Mesendoderm (in vitro differentiated cells): ENCODE measurements around the gene PRSS38.

ENCODE experiments used
- DNase-seq: peaks from one replicate; pipeline ENCODE4 v3.0.0; 2013
- H2AK5ac ChIP-seq: 2 replicates; pipeline ENCODE4 v1.6.1; 2013; ENCODE audit warnings: low read length, inconsistent platforms
- H2BK120ac ChIP-seq: 2 replicates; pipeline ENCODE4 v1.6.1; 2013; ENCODE audit warnings: low read depth, mild to moderate bottlenecking, low read length, moderate library complexity, mixed read lengths
- H2BK15ac ChIP-seq: replicated peaks from 2 replicates; pipeline ENCODE4 v1.6.1; 2013; ENCODE audit warnings: low read depth, mild to moderate bottlenecking, moderate library complexity
- H2BK5ac ChIP-seq: 2 replicates; pipeline ENCODE4 v1.6.1; 2013; ENCODE audit warnings: low read length, inconsistent platforms
- H3K18ac ChIP-seq: 2 replicates; pipeline ENCODE4 v1.6.1; 2013; ENCODE audit warnings: mild to moderate bottlenecking, low read length, mixed read lengths
- H3K23ac ChIP-seq: one replicate; pipeline ENCODE4 v1.6.1; 2013; ENCODE audit warnings: low read length
- H3K27ac ChIP-seq: 2 replicates; pipeline ENCODE4 v1.5.1; 2013; ENCODE audit warnings: low read depth, mild to moderate bottlenecking, inconsistent platforms, low read length, moderate library complexity
- H3K27me3 ChIP-seq: 2 replicates; pipeline ENCODE4 v1.6.1; 2013; ENCODE audit warnings: low read length, control low read depth, mild to moderate bottlenecking, inconsistent platforms; ENCODE audit not compliant: insufficient read depth, poor library complexity
- H3K36me3 ChIP-seq: 2 replicates; pipeline ENCODE4 v1.6.1; 2013; ENCODE audit warnings: low read length, inconsistent platforms; ENCODE audit not compliant: control insufficient read depth, insufficient read depth
- H3K4ac ChIP-seq: one replicate; pipeline ENCODE4 v1.6.1; 2013; ENCODE audit warnings: low read depth, mild to moderate bottlenecking, low read length, moderate library complexity
- H3K4me1 ChIP-seq: 2 replicates; pipeline ENCODE4 v1.6.1; 2013; ENCODE audit warnings: low read depth, low read length, inconsistent platforms; ENCODE audit not compliant: control insufficient read depth
- H3K4me2 ChIP-seq: 2 replicates; pipeline ENCODE4 v1.6.1; 2013; ENCODE audit warnings: low read length
- H3K4me3 ChIP-seq: 2 replicates; pipeline ENCODE4 v1.5.1; 2013; ENCODE audit warnings: mild to moderate bottlenecking, low read length
- H3K56ac ChIP-seq: one replicate; pipeline ENCODE4 v1.6.1; 2013; ENCODE audit warnings: low read length
- H3K79me1 ChIP-seq: 2 replicates; pipeline ENCODE4 v1.6.1; 2013; ENCODE audit warnings: low read length, inconsistent platforms
- H3K79me2 ChIP-seq: 2 replicates; pipeline ENCODE4 v1.6.1; 2013; ENCODE audit warnings: mild to moderate bottlenecking, low read length; ENCODE audit not compliant: control insufficient read depth, insufficient read depth
- H3K9ac ChIP-seq: 2 replicates; pipeline ENCODE4 v1.6.1; 2013; ENCODE audit warnings: low read length, inconsistent platforms
- H4K5ac ChIP-seq: one replicate; pipeline ENCODE4 v1.6.1; 2013; ENCODE audit warnings: low read length
- H4K8ac ChIP-seq: one replicate; pipeline ENCODE4 v1.6.1; 2013; ENCODE audit warnings: low read depth, mild to moderate bottlenecking, control low read depth, low read length, moderate library complexity
- WGBS: extraction: QIAGEN DNeasy Blood & Tissue Kit; methylation state at CpG from one replicate; pipeline ENCODE4 v1.1.7; 2013; ENCODE audit warnings: low lambda C conversion rate, missing lambda C conversion rate; ENCODE audit not compliant: insufficient coverage; ENCODE audit errors: extremely low coverage; 5-methylcytosine and 5-hydroxymethylcytosine counted together

The PRSS38 gene

DNA sequence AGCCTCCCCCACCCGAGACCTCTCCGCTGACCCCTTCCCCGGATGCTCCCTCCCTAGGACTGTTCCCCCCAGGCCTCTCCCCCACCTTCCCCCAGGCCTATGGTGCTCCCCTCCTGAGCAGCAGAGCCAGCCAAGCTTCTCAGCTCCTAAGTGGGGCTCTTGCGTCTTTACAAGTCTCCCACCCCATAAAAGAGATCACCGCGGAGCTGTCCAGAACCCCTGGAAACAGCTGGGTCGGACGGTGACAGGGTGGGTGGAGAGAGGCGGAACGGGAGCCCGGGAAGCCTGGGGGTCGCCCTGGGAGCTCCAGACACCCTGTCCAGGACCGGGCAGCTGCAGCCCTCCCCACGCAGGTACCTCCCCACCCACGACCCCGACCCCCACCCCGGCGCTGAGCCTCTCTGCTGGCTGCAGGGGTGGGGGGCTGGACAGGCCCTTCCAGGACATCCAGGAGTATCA lies 71.1 kb downstream of the PRSS38 start:
- Histone ChIP-seq H2BK120ac (no peak overlapping the region), H4K5ac (no peak overlapping the region), H2AK5ac (no peak overlapping the region), H3K27ac (no peak overlapping the region), H3K4me3 (no peak overlapping the region), H3K9ac (peak overlapping the region; percentile 67), H3K56ac (peak overlapping the region; percentile 73), H2BK5ac (no peak overlapping the region), H3K23ac (no peak overlapping the region), H3K4ac (no peak overlapping the region), H2BK15ac (no peak overlapping the region), H3K79me1 (no peaks in the 10 kb centered on the region), H3K27me3 (no peaks in the 10 kb centered on the region), H3K18ac (no peak overlapping the region), H3K36me3 (no peaks in the 10 kb centered on the region), H3K4me2 (peak overlapping the region; percentile 66), H4K8ac (peak overlapping the region; percentile 81), H3K79me2 (no peaks in the 10 kb centered on the region), H3K4me1 (no peaks in the 10 kb centered on the region)
- WGBS, result no CpG with 5 or more reads among the region's 18 CpGs
- no peak for DNase-seq

DNA sequence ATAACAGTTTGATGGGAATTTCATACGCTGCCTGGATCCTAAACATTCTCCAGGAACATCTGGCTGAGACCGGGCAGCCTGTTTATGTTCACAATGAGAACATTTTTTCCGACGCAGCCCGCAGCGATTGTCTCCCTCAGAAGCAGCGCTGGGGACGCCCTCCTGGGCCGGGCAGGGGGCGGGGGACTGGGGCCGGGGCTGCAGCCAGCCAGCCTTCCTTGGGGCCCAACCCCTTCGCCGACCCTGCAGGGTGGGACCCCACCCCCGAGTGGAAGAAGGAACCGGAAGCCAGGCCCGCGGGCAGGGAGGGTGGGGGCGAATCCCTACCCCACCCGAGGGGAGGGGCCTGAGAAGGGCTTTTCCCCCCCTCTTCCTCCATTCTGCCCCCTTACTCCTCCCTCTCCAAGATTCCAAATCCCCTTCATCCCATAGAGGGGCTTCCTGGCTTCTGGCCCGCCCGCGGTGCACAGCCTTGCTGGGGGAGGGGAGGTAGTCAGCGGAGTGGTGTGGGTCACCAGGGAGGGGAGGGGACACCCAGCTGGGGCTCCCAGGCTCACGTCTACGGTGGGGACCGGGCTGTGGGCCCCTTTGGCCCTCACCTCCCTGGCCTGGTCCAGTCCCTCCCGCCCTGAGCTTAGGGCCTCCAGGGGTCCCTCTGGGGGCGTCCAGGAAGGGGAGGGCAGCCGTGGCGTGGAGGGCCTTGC lies 71.7 kb downstream of the PRSS38 start:
- peak overlapping the region; percentile 72 for H3K18ac ChIP-seq
- no peak overlapping the region for H4K8ac ChIP-seq
- no peak overlapping the region for H2AK5ac ChIP-seq
- WGBS, result no CpG with 5 or more reads among the region's 30 CpGs
- H3K23ac ChIP-seq, result no peak overlapping the region
- H3K27ac ChIP-seq, result no peak overlapping the region
- no peaks in the 10 kb centered on the region for H3K79me1 ChIP-seq
- H3K27me3 ChIP-seq, result no peaks in the 10 kb centered on the region
- H3K4me2 ChIP-seq, result peak overlapping the region; percentile 72
- no peaks in the 10 kb centered on the region for H3K79me2 ChIP-seq
- H3K36me3 ChIP-seq, result no peaks in the 10 kb centered on the region
- H3K56ac ChIP-seq, result peak overlapping the region; percentile 90
- H3K9ac ChIP-seq, result peak overlapping the region; percentile 67
- H2BK15ac ChIP-seq, result no peak overlapping the region
- no peaks in the 10 kb centered on the region for H3K4me1 ChIP-seq
- H2BK120ac ChIP-seq, result no peak overlapping the region
- DNase-seq, result peak; percentile 59
- H3K4ac ChIP-seq, result peak overlapping the region; percentile 47
- H3K4me3 ChIP-seq, result no peak overlapping the region
- no peak overlapping the region for H2BK5ac ChIP-seq
- no peak overlapping the region for H4K5ac ChIP-seq

DNA sequence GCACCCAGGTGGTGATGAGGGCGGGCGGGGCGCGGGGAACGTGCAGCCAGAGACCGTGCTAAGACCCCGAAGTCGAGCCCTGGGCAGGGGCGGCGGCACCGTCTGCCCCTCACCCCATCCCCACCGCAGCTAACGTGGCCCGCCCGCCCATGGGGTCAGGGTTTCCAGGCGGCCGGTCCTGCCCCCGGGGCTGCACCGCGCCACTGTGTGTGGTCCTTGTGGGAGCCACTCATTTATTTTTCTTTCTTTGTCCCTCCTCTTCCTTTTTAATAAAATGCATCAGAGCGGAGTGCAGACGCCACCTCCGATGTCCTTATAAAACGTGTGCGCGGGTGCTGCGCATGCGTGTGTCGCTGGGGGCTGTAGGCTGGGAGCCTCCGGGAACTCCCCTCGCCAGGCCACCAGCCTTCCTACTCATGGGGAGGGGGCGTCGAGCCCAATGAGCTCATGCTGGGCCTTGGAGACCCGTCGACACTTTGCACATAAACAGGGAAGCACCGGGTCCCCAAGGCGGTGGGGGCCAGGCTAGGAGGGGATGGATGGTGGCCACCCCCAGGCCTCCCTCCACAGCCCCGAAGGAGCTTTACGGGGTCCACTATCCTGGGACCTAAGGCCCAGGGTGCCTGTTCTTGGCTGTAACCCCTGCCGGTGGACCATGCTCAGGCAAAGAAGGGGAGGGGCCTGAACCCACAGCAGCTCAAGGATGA lies 72.4 kb downstream of the PRSS38 start:
- Histone ChIP-seq H2BK15ac (no peak overlapping the region), H3K79me2 (no peaks in the 10 kb centered on the region), H3K4me3 (no peak overlapping the region), H3K4ac (peak overlapping the region; percentile 47), H3K18ac (peak overlapping the region; percentile 72), H3K4me2 (peak overlapping the region; percentile 72), H3K79me1 (no peaks in the 10 kb centered on the region), H3K9ac (peak overlapping the region; percentile 64), H3K27me3 (no peaks in the 10 kb centered on the region), H3K56ac (peak overlapping the region; percentile 90), H3K4me1 (peaks cover 2% of the 10 kb centered on the region), H2BK120ac (no peak overlapping the region), H2BK5ac (no peak overlapping the region), H4K8ac (no peak overlapping the region), H3K36me3 (no peaks in the 10 kb centered on the region), H3K23ac (no peak overlapping the region), H4K5ac (no peak overlapping the region), H3K27ac (no peak overlapping the region), H2AK5ac (no peak overlapping the region)
- no CpG with 5 or more reads among the region's 40 CpGs for WGBS
- peak; percentile 73 for DNase-seq

- no peak for DNase-seq
- Histone ChIP-seq H3K4me1 (peaks cover 3% of the 10 kb centered on the region), H3K4me3 (no peak overlapping the region), H2BK5ac (no peak overlapping the region), H3K36me3 (no peaks in the 10 kb centered on the region), H3K9ac (peak overlapping the region; percentile 27), H3K4ac (no peak overlapping the region), H3K18ac (no peak overlapping the region), H3K27me3 (no peaks in the 10 kb centered on the region), H3K79me2 (no peaks in the 10 kb centered on the region), H2BK120ac (no peak overlapping the region), H3K23ac (no peak overlapping the region), H4K8ac (no peak overlapping the region), H3K4me2 (no peak overlapping the region), H2BK15ac (no peak overlapping the region), H4K5ac (no peak overlapping the region), H2AK5ac (no peak overlapping the region), H3K56ac (peak overlapping the region; percentile 90), H3K79me1 (no peaks in the 10 kb centered on the region), H3K27ac (no peak overlapping the region)
- WGBS, result no CpG with 5 or more reads among the region's 8 CpGs
Measured at GRCh38 chr1:227888404-227889046, 73.0 kb downstream of the PRSS38 start.

DNA sequence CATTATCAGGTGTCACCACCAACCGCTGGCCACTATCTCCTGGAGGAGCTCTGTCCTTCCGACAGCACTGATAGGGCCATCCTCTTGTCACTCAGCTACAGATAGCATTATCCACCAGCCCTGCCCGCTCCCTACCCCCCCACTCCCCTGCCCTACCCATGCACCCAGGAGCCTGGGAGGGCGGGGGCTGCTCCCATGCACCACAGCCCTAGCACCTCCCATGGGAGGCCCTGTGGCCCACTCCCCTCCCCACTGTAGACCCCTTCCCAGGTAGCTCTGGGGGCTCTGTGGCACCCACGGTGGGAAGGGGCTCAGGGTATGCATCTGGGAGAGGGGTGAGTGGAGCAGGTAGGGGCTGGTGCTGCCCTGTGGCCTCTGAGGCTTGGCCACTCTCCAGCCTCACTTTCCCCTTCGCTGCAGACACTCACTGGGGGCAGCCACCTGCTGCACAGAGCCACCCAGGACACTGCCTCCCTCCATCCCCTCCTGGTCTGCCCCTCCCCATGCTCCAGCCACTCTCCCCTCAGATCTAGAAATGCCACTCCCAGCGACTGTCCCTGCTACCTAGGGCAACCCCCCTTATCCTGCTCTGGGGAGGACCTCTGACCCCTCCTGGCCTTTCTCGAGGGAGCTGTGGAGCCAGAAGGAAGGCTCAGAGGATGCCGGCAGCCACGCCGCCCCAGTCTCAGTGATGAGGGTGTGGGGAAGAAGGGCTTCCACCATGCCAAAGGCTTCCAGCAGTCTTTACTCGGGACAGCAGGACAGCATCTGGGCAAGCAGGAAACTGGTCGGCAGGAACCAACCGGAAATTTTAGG lies 73.8 kb downstream of the PRSS38 start:
- no peak overlapping the region for H2BK5ac ChIP-seq
- H3K9ac ChIP-seq, result no peak overlapping the region
- no peak overlapping the region for H2BK120ac ChIP-seq
- H3K4me1 ChIP-seq, result peaks cover 3% of the 10 kb centered on the region
- no peak overlapping the region for H3K27ac ChIP-seq
- H4K8ac ChIP-seq, result no peak overlapping the region
- no peaks in the 10 kb centered on the region for H3K79me1 ChIP-seq
- no peaks in the 10 kb centered on the region for H3K27me3 ChIP-seq
- H4K5ac ChIP-seq, result no peak overlapping the region
- no peak overlapping the region for H2AK5ac ChIP-seq
- H3K56ac ChIP-seq, result no peak overlapping the region
- H2BK15ac ChIP-seq, result no peak overlapping the region
- H3K4me3 ChIP-seq, result no peak overlapping the region
- DNase-seq, result peak; percentile 74
- H3K79me2 ChIP-seq, result no peaks in the 10 kb centered on the region
- no peak overlapping the region for H3K4me2 ChIP-seq
- WGBS, result no CpG with 5 or more reads among the region's 14 CpGs
- no peaks in the 10 kb centered on the region for H3K36me3 ChIP-seq
- H3K4ac ChIP-seq, result no peak overlapping the region
- no peak overlapping the region for H3K23ac ChIP-seq
- no peak overlapping the region for H3K18ac ChIP-seq
